HepG2 (cell line): ENCODE results near the gene TRIM10. TPM values are rescaled to one million over a fixed set of nuclear protein-coding genes. Genes with fewer than 3 reads are reported as not detected.

Experiments used
- GTF3A ChIP-seq: sonication (generic); formaldehyde crosslinking; conservative IDR thresholded peaks from 2 replicates; pipeline ENCODE4 v1.4.0; 2020; ENCODE audit warnings: mild to moderate bottlenecking, missing genetic modification reagents
- LCORL ChIP-seq, 2 experiments: fragments of 450-650 bp in 1 of 2; sonication (generic) in 1 of 2; formaldehyde crosslinking in 1 of 2; IDR thresholded peaks; 2 replicates each; pipeline versions ENCODE4 v1.5.0 to v1.6.1; 2017 to 2020; ENCODE audit warnings: antibody characterized with exemption in 1 of 2, missing genetic modification reagents in 1 of 2
- MYNN ChIP-seq: sonication (generic); formaldehyde crosslinking; IDR thresholded peaks from 2 replicates; pipeline ENCODE4 v1.4.0; 2020; ENCODE audit warnings: mild to moderate bottlenecking, low read depth, missing genetic modification reagents
- RBM39 ChIP-seq: fragments of 200-400 bp; formaldehyde crosslinking; IDR thresholded peaks from one replicate; pipeline ENCODE4 v1.6.1; 2018; ENCODE audit warnings: antibody characterized with exemption, mild to moderate bottlenecking, low read depth, low read length; ENCODE audit not compliant: poor library complexity, severe bottlenecking
- REPIN1 ChIP-seq: sonication (generic); formaldehyde crosslinking; IDR thresholded peaks from 2 replicates; pipeline ENCODE4 v1.8.0; 2022; ENCODE audit warnings: missing genetic modification reagents, low read depth, mild to moderate bottlenecking, borderline replicate concordance
- SMC3 ChIP-seq: IDR thresholded peaks from 2 replicates; pipeline ENCODE4 v1.6.1; 2011; ENCODE audit warnings: low read length, improper control_type of control experiment
- XRCC5 ChIP-seq: fragments of 200-400 bp; formaldehyde crosslinking; optimal IDR thresholded peaks from 2 replicates; pipeline ENCODE3; 2017; ENCODE audit warnings: mild to moderate bottlenecking, low read length
- ZFP90 ChIP-seq: sonication (generic); formaldehyde crosslinking; IDR thresholded peaks from 2 replicates; pipeline ENCODE4 v1.8.0; 2022; ENCODE audit warnings: missing genetic modification reagents, mild to moderate bottlenecking, inconsistent platforms, borderline replicate concordance
- ZMAT5 ChIP-seq: sonication (generic); formaldehyde crosslinking; IDR thresholded peaks from 2 replicates; pipeline ENCODE4 v1.5.0; 2020; ENCODE audit warnings: mild to moderate bottlenecking, low read depth, missing genetic modification reagents, borderline replicate concordance
- ZNF282 ChIP-seq: fragments of 450-650 bp; IDR thresholded peaks from 2 replicates; pipeline ENCODE4 v1.6.1; 2018; ENCODE audit not compliant: partially characterized antibody
- ZNF552 ChIP-seq: sonication (generic); formaldehyde crosslinking; IDR thresholded peaks from 2 replicates; pipeline ENCODE4 v1.9.0; 2022; ENCODE audit warnings: missing genetic modification reagents, mild to moderate bottlenecking, borderline replicate concordance
- ZNF792 ChIP-seq: IDR thresholded peaks from 2 replicates; pipeline ENCODE4 v1.6.1; 2016
- polyA plus RNA-seq, 8 experiments: library from polyadenylated mRNA; depleted of rRNA in 3 of 8; stranded (reverse) in 7 of 8; unstranded in 1 of 8; fragments of >200 nt; fragmentation: Illumina TruSeq in 4 of 8; extraction: Trizol in 4 of 8; gene quantifications; 2 replicates each; pipeline versions ENCODE4 v1.2.1 to v1.2.3, GENCODE V29; 2011 to 2016; ENCODE audit warnings: low read depth in 4 of 8, missing spikeins in 1 of 8, mixed read lengths in 1 of 8; ENCODE audit not compliant: insufficient read depth in 1 of 8
- total RNA-seq, 5 experiments: library from RNA; depleted of rRNA; stranded (reverse); fragments of >200 nt; fragmentation: Illumina TruSeq; extraction: Trizol; gene quantifications; 2 replicates each; pipeline ENCODE4 v1.2.3, GENCODE V29; 2016; ENCODE audit warnings: low read depth in 1 of 5
- TF ChIP-seq, protein P1 (sequence below): sonication (generic); formaldehyde crosslinking; IDR thresholded peaks from 2 replicates; pipeline ENCODE4 v1.5.0; 2020; ENCODE audit warnings: mild to moderate bottlenecking, missing genetic modification reagents, borderline replicate concordance
- TF ChIP-seq, protein P2 (sequence below): sonication (generic); formaldehyde crosslinking; IDR thresholded peaks from 2 replicates; pipeline ENCODE4 v1.5.0; 2020; ENCODE audit warnings: mild to moderate bottlenecking, missing genetic modification reagents
- TF ChIP-seq, protein P3 (sequence below): sonication (generic); formaldehyde crosslinking; IDR thresholded peaks from 2 replicates; pipeline ENCODE4 v1.4.0; 2020; ENCODE audit warnings: missing genetic modification reagents
- TF ChIP-seq, protein P4 (sequence below): sonication (generic); formaldehyde crosslinking; IDR thresholded peaks from 2 replicates; pipeline ENCODE4 v1.8.1; 2022; ENCODE audit warnings: low read depth, mild to moderate bottlenecking, missing genetic modification reagents

The TRIM10 gene
- total and polyA plus RNA-seq, 2 of the 13 experiments (the other 11 are each of a cell fraction or from before 2014, with no cell fraction given) = 4.1 to 6.8 TPM

DNA sequence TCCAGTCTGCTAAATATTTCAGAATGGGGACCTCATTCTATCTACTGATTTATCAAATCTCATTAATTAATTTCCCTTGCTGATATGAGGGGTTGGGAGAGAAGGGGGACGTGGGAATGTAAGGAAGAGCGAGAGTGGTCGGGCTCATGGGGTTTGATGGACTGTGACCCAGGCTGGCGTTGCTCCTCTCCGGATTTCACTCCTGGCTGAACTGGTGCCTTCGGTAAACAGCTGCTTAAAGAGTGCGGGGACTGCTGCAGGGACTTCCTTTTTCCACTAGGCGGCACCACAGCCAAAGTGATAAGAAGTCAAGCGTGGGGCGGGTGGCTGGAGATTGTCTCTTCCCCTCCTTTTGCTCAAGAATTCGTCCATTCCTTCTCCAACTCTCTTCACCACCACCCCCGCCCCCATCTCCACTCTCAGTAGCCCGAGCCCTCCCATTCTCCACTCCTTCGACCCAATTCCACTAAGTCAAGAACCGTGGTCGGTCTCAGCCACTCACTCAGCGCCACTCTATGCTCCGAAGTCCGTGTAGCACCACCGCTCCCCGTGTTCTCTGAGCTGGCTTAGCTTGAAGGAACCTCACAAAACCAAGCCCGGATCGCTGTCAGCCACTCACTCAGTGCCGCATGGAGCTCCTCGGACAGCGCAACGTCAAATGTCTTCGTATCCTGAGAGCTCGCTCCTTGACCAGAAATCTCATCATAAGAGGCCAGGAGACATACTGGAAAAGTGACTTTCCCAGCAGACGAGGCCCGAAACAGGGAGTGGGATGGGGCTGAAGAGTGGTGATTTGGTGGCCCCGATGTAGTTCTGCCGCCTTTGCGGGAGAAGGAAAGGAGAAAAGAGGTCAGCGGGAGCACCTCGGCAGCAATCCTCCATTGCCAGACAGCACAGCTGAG, 57.8 kb downstream of the TRIM10 start (continued):
- TF ChIP-seq REPIN1 (CRISPR knock-in tag) (peak; percentile 70; the same call in 1 of the 2 replicates), RBM39 (no peak), ZFP90 (no peak), GTF3A (CRISPR knock-in tag) (no peak), ZNF792 (CRISPR knock-in tag) (0 out of 2 replicates have a peak, but pooled peaks have one; percentile 49), LCORL (IDR thresholded peaks at IDR 0.05) (no peak), LCORL (CRISPR knock-in tag; IDR thresholded peaks at IDR 0.05) (peak; percentile 80), XRCC5 (peak; percentile 88), MYNN (CRISPR knock-in tag) (no peak), ZNF282 (no peak), SMC3 (peak; percentile 97), ZNF552 (no peak), ZMAT5 (CRISPR knock-in tag) (no peak)
- TF ChIP-seq, protein P1, sequence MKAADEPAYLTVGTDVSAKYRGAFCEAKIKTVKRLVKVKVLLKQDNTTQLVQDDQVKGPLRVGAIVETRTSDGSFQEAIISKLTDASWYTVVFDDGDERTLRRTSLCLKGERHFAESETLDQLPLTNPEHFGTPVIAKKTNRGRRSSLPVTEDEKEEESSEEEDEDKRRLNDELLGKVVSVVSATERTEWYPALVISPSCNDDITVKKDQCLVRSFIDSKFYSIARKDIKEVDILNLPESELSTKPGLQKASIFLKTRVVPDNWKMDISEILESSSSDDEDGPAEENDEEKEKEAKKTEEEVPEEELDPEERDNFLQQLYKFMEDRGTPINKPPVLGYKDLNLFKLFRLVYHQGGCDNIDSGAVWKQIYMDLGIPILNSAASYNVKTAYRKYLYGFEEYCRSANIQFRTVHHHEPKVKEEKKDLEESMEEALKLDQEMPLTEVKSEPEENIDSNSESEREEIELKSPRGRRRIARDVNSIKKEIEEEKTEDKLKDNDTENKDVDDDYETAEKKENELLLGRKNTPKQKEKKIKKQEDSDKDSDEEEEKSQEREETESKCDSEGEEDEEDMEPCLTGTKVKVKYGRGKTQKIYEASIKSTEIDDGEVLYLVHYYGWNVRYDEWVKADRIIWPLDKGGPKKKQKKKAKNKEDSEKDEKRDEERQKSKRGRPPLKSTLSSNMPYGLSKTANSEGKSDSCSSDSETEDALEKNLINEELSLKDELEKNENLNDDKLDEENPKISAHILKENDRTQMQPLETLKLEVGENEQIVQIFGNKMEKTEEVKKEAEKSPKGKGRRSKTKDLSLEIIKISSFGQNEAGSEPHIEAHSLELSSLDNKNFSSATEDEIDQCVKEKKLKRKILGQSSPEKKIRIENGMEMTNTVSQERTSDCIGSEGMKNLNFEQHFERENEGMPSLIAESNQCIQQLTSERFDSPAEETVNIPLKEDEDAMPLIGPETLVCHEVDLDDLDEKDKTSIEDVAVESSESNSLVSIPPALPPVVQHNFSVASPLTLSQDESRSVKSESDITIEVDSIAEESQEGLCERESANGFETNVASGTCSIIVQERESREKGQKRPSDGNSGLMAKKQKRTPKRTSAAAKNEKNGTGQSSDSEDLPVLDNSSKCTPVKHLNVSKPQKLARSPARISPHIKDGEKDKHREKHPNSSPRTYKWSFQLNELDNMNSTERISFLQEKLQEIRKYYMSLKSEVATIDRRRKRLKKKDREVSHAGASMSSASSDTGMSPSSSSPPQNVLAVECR (CRISPR knock-in tag) = peak; percentile 44; the same call in 1 of the 2 replicates
- TF ChIP-seq, protein P2, sequence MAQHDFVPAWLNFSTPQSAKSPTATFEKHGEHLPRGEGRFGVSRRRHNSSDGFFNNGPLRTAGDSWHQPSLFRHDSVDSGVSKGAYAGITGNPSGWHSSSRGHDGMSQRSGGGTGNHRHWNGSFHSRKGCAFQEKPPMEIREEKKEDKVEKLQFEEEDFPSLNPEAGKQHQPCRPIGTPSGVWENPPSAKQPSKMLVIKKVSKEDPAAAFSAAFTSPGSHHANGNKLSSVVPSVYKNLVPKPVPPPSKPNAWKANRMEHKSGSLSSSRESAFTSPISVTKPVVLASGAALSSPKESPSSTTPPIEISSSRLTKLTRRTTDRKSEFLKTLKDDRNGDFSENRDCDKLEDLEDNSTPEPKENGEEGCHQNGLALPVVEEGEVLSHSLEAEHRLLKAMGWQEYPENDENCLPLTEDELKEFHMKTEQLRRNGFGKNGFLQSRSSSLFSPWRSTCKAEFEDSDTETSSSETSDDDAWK = no peak
- TF ChIP-seq, protein P3, sequence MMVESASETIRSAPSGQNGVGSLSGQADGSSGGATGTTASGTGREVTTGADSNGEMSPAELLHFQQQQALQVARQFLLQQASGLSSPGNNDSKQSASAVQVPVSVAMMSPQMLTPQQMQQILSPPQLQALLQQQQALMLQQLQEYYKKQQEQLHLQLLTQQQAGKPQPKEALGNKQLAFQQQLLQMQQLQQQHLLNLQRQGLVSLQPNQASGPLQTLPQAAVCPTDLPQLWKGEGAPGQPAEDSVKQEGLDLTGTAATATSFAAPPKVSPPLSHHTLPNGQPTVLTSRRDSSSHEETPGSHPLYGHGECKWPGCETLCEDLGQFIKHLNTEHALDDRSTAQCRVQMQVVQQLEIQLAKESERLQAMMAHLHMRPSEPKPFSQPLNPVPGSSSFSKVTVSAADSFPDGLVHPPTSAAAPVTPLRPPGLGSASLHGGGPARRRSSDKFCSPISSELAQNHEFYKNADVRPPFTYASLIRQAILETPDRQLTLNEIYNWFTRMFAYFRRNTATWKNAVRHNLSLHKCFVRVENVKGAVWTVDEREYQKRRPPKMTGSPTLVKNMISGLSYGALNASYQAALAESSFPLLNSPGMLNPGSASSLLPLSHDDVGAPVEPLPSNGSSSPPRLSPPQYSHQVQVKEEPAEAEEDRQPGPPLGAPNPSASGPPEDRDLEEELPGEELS = no peak
- TF ChIP-seq, protein P4, sequence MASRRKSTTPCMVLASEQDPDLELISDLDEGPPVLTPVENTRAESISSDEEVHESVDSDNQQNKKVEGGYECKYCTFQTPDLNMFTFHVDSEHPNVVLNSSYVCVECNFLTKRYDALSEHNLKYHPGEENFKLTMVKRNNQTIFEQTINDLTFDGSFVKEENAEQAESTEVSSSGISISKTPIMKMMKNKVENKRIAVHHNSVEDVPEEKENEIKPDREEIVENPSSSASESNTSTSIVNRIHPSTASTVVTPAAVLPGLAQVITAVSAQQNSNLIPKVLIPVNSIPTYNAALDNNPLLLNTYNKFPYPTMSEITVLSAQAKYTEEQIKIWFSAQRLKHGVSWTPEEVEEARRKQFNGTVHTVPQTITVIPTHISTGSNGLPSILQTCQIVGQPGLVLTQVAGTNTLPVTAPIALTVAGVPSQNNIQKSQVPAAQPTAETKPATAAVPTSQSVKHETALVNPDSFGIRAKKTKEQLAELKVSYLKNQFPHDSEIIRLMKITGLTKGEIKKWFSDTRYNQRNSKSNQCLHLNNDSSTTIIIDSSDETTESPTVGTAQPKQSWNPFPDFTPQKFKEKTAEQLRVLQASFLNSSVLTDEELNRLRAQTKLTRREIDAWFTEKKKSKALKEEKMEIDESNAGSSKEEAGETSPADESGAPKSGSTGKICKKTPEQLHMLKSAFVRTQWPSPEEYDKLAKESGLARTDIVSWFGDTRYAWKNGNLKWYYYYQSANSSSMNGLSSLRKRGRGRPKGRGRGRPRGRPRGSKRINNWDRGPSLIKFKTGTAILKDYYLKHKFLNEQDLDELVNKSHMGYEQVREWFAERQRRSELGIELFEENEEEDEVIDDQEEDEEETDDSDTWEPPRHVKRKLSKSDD (CRISPR knock-in tag) = 0 out of 2 replicates have a peak, but pooled peaks have one; percentile 20
